Tibial nerve (tissue), 3 donors: ENCODE results near the gene PTPRM.

Experiments used
- EP300 ChIP-seq, 2 donors: sonication (generic); formaldehyde crosslinking; IDR thresholded peaks; one replicate each; pipeline ENCODE4 v1.6.1; 2017; ENCODE audit warnings: antibody characterized with exemption in 2 of 2, mild to moderate bottlenecking in 1 of 2
- POLR2A ChIP-seq, 2 donors: fragments of 450-650 bp; IDR thresholded peaks; one replicate each; pipeline ENCODE4 v1.6.1; 2017; ENCODE audit warnings: antibody characterized with exemption in 2 of 2, mild to moderate bottlenecking in 2 of 2, moderate library complexity in 2 of 2

DNA sequence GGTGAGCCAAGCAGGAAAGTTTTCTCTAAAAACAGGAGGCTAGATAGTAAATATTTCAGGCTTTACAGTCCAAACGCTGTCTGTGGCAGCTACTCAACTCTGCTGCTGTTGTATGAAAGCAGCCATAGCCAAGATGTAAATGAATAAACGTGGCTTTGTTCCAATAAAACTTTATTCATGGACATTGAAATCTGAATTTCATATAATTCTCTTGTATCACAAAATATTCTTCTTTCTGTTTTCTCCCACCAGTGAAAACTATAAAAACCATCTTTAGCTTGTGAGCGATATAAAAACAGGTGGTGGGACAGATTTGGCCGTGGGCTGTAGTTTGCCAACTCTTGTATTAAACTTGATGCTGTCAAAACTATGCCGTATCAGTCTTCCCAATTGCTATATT is 333.0 kb downstream of the PTPRM start:
- TF ChIP-seq POLR2A (IDR thresholded peaks at IDR 0.05), result no peak
- no peak for TF ChIP-seq EP300 (IDR thresholded peaks at IDR 0.05)
